PC-9 (cell line): Measurements from ENCODE around the gene ARHGAP26.

Source experiments
- EZH2 ChIP-seq: fragments of 200-600 bp; sonication (generic); IDR thresholded peaks from 2 replicates; pipeline ENCODE4 v1.8.0; 2017; ENCODE audit warnings: antibody characterized with exemption, low read depth
- TF ChIP-seq, protein P1 (sequence below): fragments of 200-600 bp; sonication (generic); conservative IDR thresholded peaks from 2 replicates; pipeline ENCODE4 v1.6.1; 2017; ENCODE audit warnings: mixed run types, antibody characterized with exemption, mild to moderate bottlenecking, moderate library complexity

DNA sequence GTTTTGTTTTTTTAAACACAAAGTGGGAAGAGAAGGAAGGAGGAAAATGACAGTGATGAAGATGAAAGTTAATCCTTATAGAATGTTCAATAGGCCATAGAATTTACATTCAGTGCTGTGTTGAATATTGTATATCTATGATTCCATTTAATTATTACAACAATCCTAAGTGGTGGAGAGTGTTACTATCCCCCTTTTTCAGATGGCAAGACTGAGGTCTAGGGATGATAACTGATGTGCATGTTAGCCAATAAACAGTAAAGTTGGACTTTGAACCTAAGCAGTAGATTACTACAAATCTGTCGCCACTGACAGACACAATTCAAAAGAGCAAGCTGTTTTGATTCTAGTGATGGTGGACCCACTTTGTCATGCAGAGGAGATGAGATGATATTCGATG, 237.9 kb downstream of the ARHGAP26 start:
- TF ChIP-seq, protein P1, sequence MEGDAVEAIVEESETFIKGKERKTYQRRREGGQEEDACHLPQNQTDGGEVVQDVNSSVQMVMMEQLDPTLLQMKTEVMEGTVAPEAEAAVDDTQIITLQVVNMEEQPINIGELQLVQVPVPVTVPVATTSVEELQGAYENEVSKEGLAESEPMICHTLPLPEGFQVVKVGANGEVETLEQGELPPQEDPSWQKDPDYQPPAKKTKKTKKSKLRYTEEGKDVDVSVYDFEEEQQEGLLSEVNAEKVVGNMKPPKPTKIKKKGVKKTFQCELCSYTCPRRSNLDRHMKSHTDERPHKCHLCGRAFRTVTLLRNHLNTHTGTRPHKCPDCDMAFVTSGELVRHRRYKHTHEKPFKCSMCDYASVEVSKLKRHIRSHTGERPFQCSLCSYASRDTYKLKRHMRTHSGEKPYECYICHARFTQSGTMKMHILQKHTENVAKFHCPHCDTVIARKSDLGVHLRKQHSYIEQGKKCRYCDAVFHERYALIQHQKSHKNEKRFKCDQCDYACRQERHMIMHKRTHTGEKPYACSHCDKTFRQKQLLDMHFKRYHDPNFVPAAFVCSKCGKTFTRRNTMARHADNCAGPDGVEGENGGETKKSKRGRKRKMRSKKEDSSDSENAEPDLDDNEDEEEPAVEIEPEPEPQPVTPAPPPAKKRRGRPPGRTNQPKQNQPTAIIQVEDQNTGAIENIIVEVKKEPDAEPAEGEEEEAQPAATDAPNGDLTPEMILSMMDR, result no peak
- no peak for TF ChIP-seq EZH2
